Activated CD4-positive, CD25-positive, alpha-beta regulatory T cell treated with anti-CD3 and anti-CD28 coated beads, Interleukin-2, amount 50 U/mL, for 24 hours (primary cell): ENCODE measurements around the gene UBC.
A peak's percentile ranks its signal among the peaks of the same experiment; 100 is the strongest.
"Not testable (repeated sequence)": the region's sequence is repeated elsewhere in the genome, so short reads cannot be mapped to it uniquely, and the experiment has no call there.

Source experiments
- ATAC-seq, 2 donors: fragments of 150-1000 bp; cut with Tn5 transposase; one replicate each; pipeline ENCODE4 v1.10.0; 2021; ENCODE audit warnings: mild to moderate bottlenecking in 1 of 2, moderate library complexity in 1 of 2

The UBC gene

GRCh38 chr12:124913474-124914391, 717 bp downstream of the UBC start:
- peak; percentile 44 to 47 for ATAC-seq

GRCh38 chr12:124912529-124913287, 1.7 kb downstream of the UBC start:
- not testable (repeated sequence) for ATAC-seq

GRCh38 chr12:124911521-124911920, 2.9 kb downstream of the UBC start:
- ATAC-seq = not testable (repeated sequence)

GRCh38 chr12:124910561-124911478, 3.6 kb downstream of the UBC start:
- ATAC-seq = no peak

GRCh38 chr12:124909831-124910560, 4.5 kb downstream of the UBC start:
- no peak for ATAC-seq

GRCh38 chr12:124906606-124907261, 7.7 kb downstream of the UBC start:
- peak; percentile 87 to 88 for ATAC-seq

GRCh38 chr12:124904306-124905098, 9.9 kb downstream of the UBC start:
- no peak for ATAC-seq

- no peak for ATAC-seq
These were observed 11.5 kb downstream of the UBC start for GRCh38 chr12:124902916-124903315.

- no peak for ATAC-seq
These were observed 13.4 kb downstream of the UBC start for GRCh38 chr12:124901003-124901402.

GRCh38 chr12:124900345-124900795, 14.1 kb downstream of the UBC start:
- not testable (repeated sequence) for ATAC-seq

GRCh38 chr12:124898923-124899294, 15.5 kb downstream of the UBC start:
- no peak for ATAC-seq

- ATAC-seq = peak; percentile 82 to 88
These were observed 16.1 kb downstream of the UBC start for GRCh38 chr12:124898200-124898922.

- ATAC-seq = no peak
These were observed 18.0 kb downstream of the UBC start for GRCh38 chr12:124896461-124896860.

- ATAC-seq = peak; percentile 27 to 36
These were observed 20.5 kb downstream of the UBC start for GRCh38 chr12:124893792-124894516.

- ATAC-seq = no peak
These were observed 26.2 kb downstream of the UBC start for GRCh38 chr12:124888260-124888659.

GRCh38 chr12:124887766-124888165, 26.7 kb downstream of the UBC start:
- ATAC-seq = not testable (repeated sequence)

- peak in 1 of 2 donors; percentile 27 for ATAC-seq
These were observed 29.6 kb downstream of the UBC start for GRCh38 chr12:124884587-124885438.
